ENCODE data around the gene TCEAL8. TPM values are rescaled to one million over a fixed set of nuclear protein-coding genes. Genes with fewer than 3 reads are reported as not detected.
A peak's percentile ranks its signal among the peaks of the same experiment; 100 is the strongest.

Gene TCEAL8, protein sequence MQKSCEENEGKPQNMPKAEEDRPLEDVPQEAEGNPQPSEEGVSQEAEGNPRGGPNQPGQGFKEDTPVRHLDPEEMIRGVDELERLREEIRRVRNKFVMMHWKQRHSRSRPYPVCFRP
- 21.5 and 22.0 TPM in 2 replicates for total RNA-seq (2022)
- percentile 71 among the genes with signal in this experiment for Bru-seq, nascent RNA
- percentile 94 among the genes with signal in this experiment for BruChase-seq, experiment 1, labeled RNA remaining after a 2-hour chase
- BruChase-seq, experiment 2, labeled RNA remaining after a 6-hour chase: percentile 94 among the genes with signal in this experiment
- long read RNA-seq, transcript TCEAL8-202 (3 exons, 1,222 nt): major isoform, 24 of 32 reads
- long read RNA-seq, transcript TCEAL8-201 (2 exons, 1,131 nt): minor isoform, 7 of 32 reads
- long read RNA-seq, partial matches to known transcripts: 0 of 32 reads
- long read RNA-seq, other reads (novel, unspliced or antisense): 1 of 32 reads

DNA sequence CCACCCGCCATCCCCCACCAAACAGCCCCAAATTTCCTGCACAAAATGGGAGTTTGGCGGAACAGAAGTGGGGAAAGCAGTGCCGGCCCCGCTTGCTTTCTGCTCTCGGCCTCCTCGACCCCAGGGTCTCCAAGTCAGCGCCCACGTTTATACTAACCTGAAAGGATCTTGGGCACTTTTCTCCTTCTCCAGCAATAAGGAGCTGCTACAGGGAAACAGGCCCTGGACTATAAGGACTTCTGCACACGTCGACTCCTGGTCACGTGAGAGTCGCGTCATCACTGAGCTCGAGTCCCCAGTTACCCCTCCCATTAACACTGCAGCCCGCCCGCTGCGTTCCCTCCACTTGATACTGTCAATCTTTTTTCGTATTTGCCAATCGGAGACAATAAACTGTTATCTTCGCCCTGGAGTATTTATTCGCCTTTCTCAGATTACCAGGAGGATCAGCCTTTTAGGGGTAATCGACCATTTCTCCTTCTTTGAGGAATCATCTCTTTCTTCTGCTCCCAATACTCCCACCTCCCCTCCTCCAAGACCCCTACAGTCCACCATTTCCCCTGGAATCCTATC, at the start of gene TCEAL8:
TSS of gene TCEAL8 (minus strand) at position 235 of the 573 bp plus-strand sequence. CDS start 1,176 bp downstream, outside the sequence.
- POLR2A ChIA-PET: interaction anchor here (0.6 kb wide), 1 partner anchor 535 kb away, joined by 3 read pairs; the partner anchor contains the start of gene GPRASP3
- Mint-ChIP-seq H3K4me3 (ENCODE audit: unreplicated experiment) (peak within 1 kb of the TSS; percentile 94), H3K4me1 (ENCODE audit: low read depth, unreplicated experiment) (peaks cover 12% of the 10 kb centered on the region), H3K27ac (ENCODE audit: unreplicated experiment) (peak within 1 kb of the TSS; percentile 91), H3K9me3 (ENCODE audit: unreplicated experiment) (no peaks in the 10 kb centered on the region), H3K36me3 (ENCODE audit: insufficient read depth, unreplicated experiment) (peaks cover 17% of the 10 kb centered on the region), H3K27me3 (ENCODE audit: insufficient read depth, unreplicated experiment) (no peaks in the 10 kb centered on the region)
- peak; percentile 54 to 71 for DNase-seq
- Histone ChIP-seq H3K27me3 (replicated peaks; ENCODE audit: control insufficient read depth, insufficient read depth, low read length) (no peaks in the 10 kb centered on the region), H3K4me3 (ENCODE audit: low read depth, low read length) (peak within 1 kb of the TSS; percentile 63), H3K36me3 (ENCODE audit: control insufficient read depth, insufficient read depth, low read length) (no peaks in the 10 kb centered on the region), H3K9me3 (no peaks in the 10 kb centered on the region), H3K4me1 (peaks cover 3% of the 10 kb centered on the region; the same call in 1 of the 2 replicates)
- CTCF ChIA-PET: interaction anchor here (1.0 kb wide), 1 partner anchor 209 kb away, joined by 4 read pairs; no protein-coding TSS in a partner anchor
- intact Hi-C loops (cut with micrococcal nuclease; ENCODE audit: unreplicated experiment): loop anchor here (5.0 kb wide), 1 partner anchor 207 kb away; no protein-coding TSS in a partner anchor
- no TSS peak for BruUV-seq (replicated peaks)
- TF ChIP-seq, protein P1, sequence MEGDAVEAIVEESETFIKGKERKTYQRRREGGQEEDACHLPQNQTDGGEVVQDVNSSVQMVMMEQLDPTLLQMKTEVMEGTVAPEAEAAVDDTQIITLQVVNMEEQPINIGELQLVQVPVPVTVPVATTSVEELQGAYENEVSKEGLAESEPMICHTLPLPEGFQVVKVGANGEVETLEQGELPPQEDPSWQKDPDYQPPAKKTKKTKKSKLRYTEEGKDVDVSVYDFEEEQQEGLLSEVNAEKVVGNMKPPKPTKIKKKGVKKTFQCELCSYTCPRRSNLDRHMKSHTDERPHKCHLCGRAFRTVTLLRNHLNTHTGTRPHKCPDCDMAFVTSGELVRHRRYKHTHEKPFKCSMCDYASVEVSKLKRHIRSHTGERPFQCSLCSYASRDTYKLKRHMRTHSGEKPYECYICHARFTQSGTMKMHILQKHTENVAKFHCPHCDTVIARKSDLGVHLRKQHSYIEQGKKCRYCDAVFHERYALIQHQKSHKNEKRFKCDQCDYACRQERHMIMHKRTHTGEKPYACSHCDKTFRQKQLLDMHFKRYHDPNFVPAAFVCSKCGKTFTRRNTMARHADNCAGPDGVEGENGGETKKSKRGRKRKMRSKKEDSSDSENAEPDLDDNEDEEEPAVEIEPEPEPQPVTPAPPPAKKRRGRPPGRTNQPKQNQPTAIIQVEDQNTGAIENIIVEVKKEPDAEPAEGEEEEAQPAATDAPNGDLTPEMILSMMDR (IDR thresholded peaks at IDR 0.05; ENCODE audit: insufficient read depth in 1 of 2, low read depth in 1 of 2, low read length in 1 of 2, severe bottlenecking in 1 of 2, unreplicated experiment in 1 of 2): no peak

DNA sequence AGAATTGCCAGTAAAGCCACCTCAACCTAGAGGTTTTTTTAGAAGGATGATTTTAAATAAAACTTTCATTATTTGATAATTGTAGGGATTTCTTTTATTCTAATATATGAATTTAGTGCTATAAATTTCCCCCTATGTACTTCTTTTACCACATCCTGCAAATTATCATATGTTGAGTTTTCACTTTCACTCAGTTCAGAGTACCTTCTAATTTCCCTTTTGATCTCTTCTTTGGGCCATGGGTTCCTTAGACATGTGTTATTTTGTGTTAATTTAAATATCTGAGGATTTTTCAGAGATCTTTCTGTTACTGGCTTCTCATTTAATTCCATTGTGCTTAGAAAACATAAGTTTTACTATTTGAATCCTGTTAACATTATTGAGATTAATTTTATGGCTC, 49.8 kb upstream of the TCEAL8 start:
- H3K27ac Mint-ChIP-seq (ENCODE audit: unreplicated experiment): no peak overlapping the region
- H3K4me1 Mint-ChIP-seq (ENCODE audit: low read depth, unreplicated experiment): no peaks in the 10 kb centered on the region
- Histone ChIP-seq H3K36me3 (ENCODE audit: control insufficient read depth, insufficient read depth, low read length) (no peaks in the 10 kb centered on the region), H3K27me3 (replicated peaks; ENCODE audit: control insufficient read depth, insufficient read depth, low read length) (no peaks in the 10 kb centered on the region), H3K4me1 (no peaks in the 10 kb centered on the region), H3K9me3 (no peaks in the 10 kb centered on the region), H3K4me3 (ENCODE audit: low read depth, low read length) (no peak overlapping the region)
- intact Hi-C loops (cut with micrococcal nuclease; ENCODE audit: unreplicated experiment): no loop called here
- no peaks in the 10 kb centered on the region for H3K27me3 Mint-ChIP-seq (ENCODE audit: insufficient read depth, unreplicated experiment)
- no TSS peak for BruUV-seq (replicated peaks)
- TF ChIP-seq, protein P1 (IDR thresholded peaks at IDR 0.05; ENCODE audit: insufficient read depth in 1 of 2, low read depth in 1 of 2, low read length in 1 of 2, severe bottlenecking in 1 of 2, unreplicated experiment in 1 of 2): no peak
- POLR2A ChIA-PET: no interaction called here
- H3K36me3 Mint-ChIP-seq (ENCODE audit: insufficient read depth, unreplicated experiment): peaks cover 4% of the 10 kb centered on the region
- CTCF ChIA-PET: no interaction called here
- no peak for DNase-seq
- no peaks in the 10 kb centered on the region for H3K9me3 Mint-ChIP-seq (ENCODE audit: unreplicated experiment)
- no peak overlapping the region for H3K4me3 Mint-ChIP-seq (ENCODE audit: unreplicated experiment)

DNA sequence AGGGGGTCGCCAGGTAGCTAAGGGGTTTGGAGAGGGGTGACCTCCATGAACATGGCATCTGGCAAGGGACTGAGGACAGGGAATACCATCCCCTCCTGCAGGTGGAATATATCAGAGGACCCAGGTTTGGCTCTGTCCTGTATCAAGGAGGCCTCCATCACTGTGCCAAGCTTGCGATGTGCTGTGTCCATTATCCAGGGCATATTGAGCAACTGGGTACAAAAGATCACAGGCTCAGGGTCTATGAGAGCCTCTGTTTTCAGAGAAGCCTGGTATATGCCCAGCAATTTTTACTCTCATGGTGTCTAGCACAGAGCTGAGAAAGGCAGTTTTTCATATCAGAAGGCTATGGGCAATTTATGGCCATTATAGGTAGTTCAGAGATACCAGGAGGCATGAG, 38.2 kb upstream of the TCEAL8 start:
- no peak for DNase-seq
- POLR2A ChIA-PET: no interaction called here
- Mint-ChIP-seq H3K27me3 (ENCODE audit: insufficient read depth, unreplicated experiment) (peaks cover 3% of the 10 kb centered on the region), H3K4me3 (ENCODE audit: unreplicated experiment) (no peak overlapping the region), H3K27ac (ENCODE audit: unreplicated experiment) (no peak overlapping the region), H3K9me3 (ENCODE audit: unreplicated experiment) (no peaks in the 10 kb centered on the region), H3K36me3 (ENCODE audit: insufficient read depth, unreplicated experiment) (no peaks in the 10 kb centered on the region), H3K4me1 (ENCODE audit: low read depth, unreplicated experiment) (no peaks in the 10 kb centered on the region)
- no peaks in the 10 kb centered on the region for H3K27me3 ChIP-seq (replicated peaks; ENCODE audit: control insufficient read depth, insufficient read depth, low read length)
- H3K36me3 ChIP-seq (ENCODE audit: control insufficient read depth, insufficient read depth, low read length): no peaks in the 10 kb centered on the region
- no peaks in the 10 kb centered on the region for H3K9me3 ChIP-seq
- intact Hi-C loops (cut with micrococcal nuclease; ENCODE audit: unreplicated experiment): no loop called here
- no peak overlapping the region for H3K4me3 ChIP-seq (ENCODE audit: low read depth, low read length)
- CTCF ChIA-PET: no interaction called here
- TF ChIP-seq, protein P1 (IDR thresholded peaks at IDR 0.05; ENCODE audit: insufficient read depth in 1 of 2, low read depth in 1 of 2, low read length in 1 of 2, severe bottlenecking in 1 of 2, unreplicated experiment in 1 of 2): no peak
- no peaks in the 10 kb centered on the region for H3K4me1 ChIP-seq
- no TSS peak for BruUV-seq (replicated peaks)

Data from Caco-2 (cell line).